GM12892 (cell line): Measurements from ENCODE around the gene DST.

ENCODE experiments used
- POLR2A ChIP-seq: IDR thresholded peaks from 2 replicates; pipeline ENCODE4 v1.6.1; 2011; ENCODE audit warnings: low read depth, low read length, control low read depth
- POLR2AphosphoS5 ChIP-seq: IDR thresholded peaks from 2 replicates; pipeline ENCODE4 v1.6.1; 2011; ENCODE audit warnings: low read depth, low read length, control low read depth

DNA sequence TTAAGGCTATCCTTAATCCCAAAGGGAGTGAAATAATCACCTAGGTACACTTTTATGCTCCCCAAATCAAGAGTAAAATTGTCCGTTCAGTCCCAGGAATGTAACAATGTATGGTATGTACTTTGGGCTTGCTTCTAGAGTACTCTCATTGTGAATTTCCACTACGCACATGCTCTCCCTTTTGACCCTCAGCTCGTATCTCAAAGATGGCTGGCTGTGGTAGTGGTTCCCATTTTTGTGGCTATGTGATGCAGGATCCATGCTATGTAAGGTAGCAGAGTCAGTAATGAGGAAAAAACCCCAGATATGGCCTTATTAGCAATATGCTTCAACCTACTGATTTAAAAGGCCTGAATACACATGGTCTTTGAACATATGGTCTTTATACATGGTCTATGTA, 133.7 kb downstream of the DST start:
- no peak for TF ChIP-seq POLR2AphosphoS5
- no peak for TF ChIP-seq POLR2A
